Sigmoid colon (tissue), 7 donors: ENCODE data around the gene RGS9. TPM values are rescaled to one million over a fixed set of nuclear protein-coding genes. Genes with fewer than 3 reads are reported as not detected.

Experiments
- DNase-seq: peaks from one replicate; pipeline ENCODE4 v3.0.0-alpha.2; 2019
- H3K27ac ChIP-seq, 4 donors: fragments of 200-600 bp; sonication (generic); one replicate each; pipeline ENCODE4 v1.5.1; 2016 to 2019; ENCODE audit warnings: mild to moderate bottlenecking in 1 of 4
- H3K27me3 ChIP-seq, 3 donors: fragments of 200-600 bp; sonication (generic); one replicate each; pipeline ENCODE4 v1.5.1; 2019; ENCODE audit warnings: mild to moderate bottlenecking in 1 of 3
- H3K36me3 ChIP-seq, 4 donors: fragments of 200-600 bp; sonication (generic); one replicate each; pipeline ENCODE4 v1.5.1; 2016 to 2019
- H3K4me1 ChIP-seq, 4 donors: fragments of 200-600 bp; sonication (generic); one replicate each; pipeline ENCODE4 v1.5.1; 2017 to 2019
- H3K4me3 ChIP-seq, 4 donors: fragments of 200-600 bp; sonication (generic); one replicate each; pipeline ENCODE4 v1.5.1; 2017 to 2019; ENCODE audit warnings: mild to moderate bottlenecking in 2 of 4, moderate library complexity in 1 of 4
- H3K9me3 ChIP-seq, 4 donors: fragments of 200-600 bp in 3 of 4; sonication (generic) in 3 of 4; one replicate each; pipeline versions ENCODE4 v1.5.1 to v1.6.1; 2013 to 2019
- CTCF ChIP-seq, 4 experiments: fragments of 450-650 bp in 3 of 4; fragments of 200-600 bp in 1 of 4; IDR thresholded peaks; one replicate each; pipeline ENCODE4 v1.5.1; 2016 to 2019; ENCODE audit warnings: antibody characterized with exemption in 4 of 4, mild to moderate bottlenecking in 3 of 4, moderate library complexity in 2 of 4
- EP300 ChIP-seq, 4 donors: sonication (generic); formaldehyde crosslinking; IDR thresholded peaks; one replicate each; pipeline ENCODE4 v1.6.1; 2017; ENCODE audit warnings: antibody characterized with exemption in 4 of 4
- POLR2A ChIP-seq, 2 donors: fragments of 450-650 bp; IDR thresholded peaks; one replicate each; pipeline ENCODE4 v1.6.1; 2016; ENCODE audit warnings: antibody characterized with exemption in 2 of 2, mild to moderate bottlenecking in 2 of 2, moderate library complexity in 2 of 2
- POLR2AphosphoS5 ChIP-seq, 4 donors: sonication (generic); formaldehyde crosslinking; IDR thresholded peaks; one replicate each; pipeline ENCODE4 v1.6.1; 2017; ENCODE audit warnings: antibody characterized with exemption in 4 of 4
- WGBS, 2 donors: extraction: QIAGEN DNeasy Blood & Tissue Kit; methylation state at CpG; one replicate each; pipeline ENCODE4 v1.1.7; 2013; 5-methylcytosine and 5-hydroxymethylcytosine counted together
- intact Hi-C: fragments of 100-400 bp; cut with DNase I; formaldehyde crosslinking; loops from one replicate; pipeline ENCODE4 v1.15.1; 2023
- polyA plus RNA-seq, 3 donors: library from polyadenylated mRNA; stranded (reverse); fragments of 200-250 nt; gene quantifications; one replicate each; pipeline ENCODE4 v1.2.3, GENCODE V29; 2013
- total RNA-seq, 4 donors: library from RNA; depleted of rRNA; stranded (reverse); fragments of >200 nt; gene quantifications; one replicate each; pipeline ENCODE4 v1.1.0, GENCODE V29; 2016
- donor health status: healthy with polysubstance abuse.
- donor health status: Bipolar disorder and iron deficiency.
- donor health status: healthy.

The RGS9 gene
- total and polyA plus RNA-seq, 7 donors = 5.0 to 30.5 (median 16.9) TPM

GRCh38 chr17:65194670-65195334 lies 57.6 kb downstream of the RGS9 start:
- no peak overlapping the region for H3K27ac ChIP-seq
- H3K36me3 ChIP-seq = peaks cover 0 to 20% (median 0%) of the 10 kb centered on the region in 4 donors
- H3K9me3 ChIP-seq = no peaks in the 10 kb centered on the region
- no peaks in the 10 kb centered on the region for H3K27me3 ChIP-seq
- TF ChIP-seq CTCF (IDR thresholded peaks at IDR 0.05) = no peak
- no peak for TF ChIP-seq POLR2A (IDR thresholded peaks at IDR 0.05)
- TF ChIP-seq EP300 (IDR thresholded peaks at IDR 0.05) = no peak
- TF ChIP-seq POLR2AphosphoS5 (IDR thresholded peaks at IDR 0.05) = no peak
- DNase-seq = no peak
- no peak overlapping the region for H3K4me3 ChIP-seq
- 81 to 91% methylated on average over 9 of the region's 9 CpGs for WGBS, 2 donors
- H3K4me1 ChIP-seq = no peaks in the 10 kb centered on the region
- intact Hi-C loops = no loop called here

DNA sequence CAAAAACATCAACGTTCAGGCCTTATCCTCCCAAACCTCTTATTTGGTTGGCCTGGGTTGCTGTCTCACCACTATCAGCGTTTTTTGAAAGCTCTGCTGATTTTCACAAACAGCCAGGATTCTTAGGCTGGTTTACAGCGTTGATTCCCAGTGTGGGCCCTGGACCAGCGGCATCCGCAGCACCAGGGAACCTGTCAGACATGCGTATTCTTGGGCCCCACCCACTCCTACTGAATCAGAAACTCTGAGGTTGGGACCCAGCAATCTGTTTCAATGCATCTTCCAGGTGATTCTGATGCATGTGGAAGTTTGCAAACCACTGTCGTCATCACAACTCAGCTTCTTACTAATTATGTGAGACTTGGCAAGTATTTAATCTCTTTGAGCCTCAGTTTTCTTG lies 58.5 kb downstream of the RGS9 start:
- Histone ChIP-seq H3K4me3 (no peak overlapping the region), H3K36me3 (peaks cover 0 to 11% (median 0%) of the 10 kb centered on the region in 4 donors), H3K4me1 (no peaks in the 10 kb centered on the region), H3K9me3 (no peaks in the 10 kb centered on the region), H3K27ac (no peak overlapping the region), H3K27me3 (no peaks in the 10 kb centered on the region)
- intact Hi-C loops = no loop called here
- TF ChIP-seq POLR2A (IDR thresholded peaks at IDR 0.05) = no peak
- no peak for TF ChIP-seq CTCF (IDR thresholded peaks at IDR 0.05)
- TF ChIP-seq POLR2AphosphoS5 (IDR thresholded peaks at IDR 0.05) = no peak
- TF ChIP-seq EP300 (IDR thresholded peaks at IDR 0.05) = no peak
- DNase-seq = no peak
- 84 to 86% methylated on average over 7 of the region's 7 CpGs for WGBS, 2 donors

DNA sequence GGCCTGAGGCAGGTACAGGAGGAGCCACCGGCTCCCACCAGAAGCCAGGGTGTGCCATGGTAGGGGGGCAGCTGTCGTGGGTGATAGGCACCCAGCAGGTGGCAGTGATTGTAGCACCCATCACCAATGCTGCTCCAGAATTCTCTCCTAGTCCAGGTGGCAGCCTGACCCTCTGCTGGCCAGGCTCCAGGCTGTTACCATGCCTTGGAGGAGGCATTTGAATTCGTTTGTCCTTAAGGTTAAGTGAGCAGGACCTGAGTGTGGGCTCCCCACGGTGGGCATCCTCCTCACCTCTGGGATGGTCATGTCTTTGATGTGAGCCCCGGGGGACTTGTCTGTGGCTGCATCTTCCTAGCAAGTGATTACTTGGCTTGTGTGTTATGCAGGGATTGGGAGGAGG lies 59.4 kb downstream of the RGS9 start:
- Histone ChIP-seq H3K9me3 (no peaks in the 10 kb centered on the region), H3K27ac (no peak overlapping the region), H3K4me3 (no peak overlapping the region), H3K27me3 (no peaks in the 10 kb centered on the region), H3K36me3 (peaks cover 0 to 7% (median 0%) of the 10 kb centered on the region in 4 donors), H3K4me1 (no peaks in the 10 kb centered on the region)
- DNase-seq = no peak
- intact Hi-C loops = no loop called here
- WGBS, 2 donors = 73 to 78% methylated on average over 5 of the region's 5 CpGs
- no peak for TF ChIP-seq POLR2A (IDR thresholded peaks at IDR 0.05)
- TF ChIP-seq POLR2AphosphoS5 (IDR thresholded peaks at IDR 0.05) = no peak
- TF ChIP-seq EP300 (IDR thresholded peaks at IDR 0.05) = no peak
- TF ChIP-seq CTCF (IDR thresholded peaks at IDR 0.05) = no peak

GRCh38 chr17:65197201-65197600 lies 60.0 kb downstream of the RGS9 start:
- Histone ChIP-seq H3K4me1 (no peaks in the 10 kb centered on the region), H3K36me3 (peaks cover 0 to 7% (median 0%) of the 10 kb centered on the region in 4 donors), H3K27ac (no peak overlapping the region), H3K27me3 (no peaks in the 10 kb centered on the region), H3K9me3 (no peaks in the 10 kb centered on the region), H3K4me3 (no peak overlapping the region)
- DNase-seq = no peak
- TF ChIP-seq POLR2AphosphoS5 (IDR thresholded peaks at IDR 0.05) (no peak), EP300 (IDR thresholded peaks at IDR 0.05) (no peak), CTCF (IDR thresholded peaks at IDR 0.05) (no peak), POLR2A (IDR thresholded peaks at IDR 0.05) (no peak)
- 71 to 85% methylated on average over 5 of the region's 5 CpGs for WGBS, 2 donors
- intact Hi-C loops = no loop called here
